HG03442 (cell line): ENCODE data around the gene SP2.

Experiments used
- ATAC-seq: cut with Tn5 transposase; IDR thresholded peaks from one replicate; pipeline ENCODE4 v1.9.1; 2021; ENCODE audit warnings: mild to moderate bottlenecking, moderate library complexity; ENCODE audit not compliant: unreplicated experiment

Gene SP2

GRCh38 chr17:47946929-47947397, 50.9 kb downstream of the SP2 start:
- ATAC-seq: peak; percentile 65

GRCh38 chr17:47948706-47949196, 52.7 kb downstream of the SP2 start:
- ATAC-seq: no peak

GRCh38 chr17:47949197-47949759, 53.2 kb downstream of the SP2 start:
- ATAC-seq: no peak

GRCh38 chr17:47949946-47950345, 53.9 kb downstream of the SP2 start:
- no peak for ATAC-seq

GRCh38 chr17:47950448-47950847, 54.4 kb downstream of the SP2 start:
- ATAC-seq: no peak

- no peak for ATAC-seq
These were observed 56.4 kb downstream of the SP2 start for GRCh38 chr17:47952171-47953021.

- ATAC-seq: no peak
These were observed 57.9 kb downstream of the SP2 start for GRCh38 chr17:47953909-47954308.

- no peak for ATAC-seq
These were observed 59.7 kb downstream of the SP2 start for GRCh38 chr17:47955497-47956461.

GRCh38 chr17:47956791-47957590, 61.0 kb downstream of the SP2 start:
- no peak for ATAC-seq

GRCh38 chr17:47957591-47958490, 61.8 kb downstream of the SP2 start, which contains the start of gene PRR15L:
PRR15L (minus strand) TSS chr17:47957883; CDS start chr17:47953234, 4,649 bp downstream.
- ATAC-seq: no peak

- ATAC-seq: no peak
These were observed 64.0 kb downstream of the SP2 start for GRCh38 chr17:47959825-47960655.

- no peak for ATAC-seq
These were observed 65.4 kb downstream of the SP2 start for GRCh38 chr17:47961406-47961805.

- ATAC-seq: no peak
These were observed 66.9 kb downstream of the SP2 start for GRCh38 chr17:47962901-47963300.

- no peak for ATAC-seq
These were observed 68.8 kb downstream of the SP2 start for GRCh38 chr17:47964856-47965255.

- no peak for ATAC-seq
These were observed 70.1 kb downstream of the SP2 start for GRCh38 chr17:47966079-47966519.

GRCh38 chr17:47967607-47968252, 71.7 kb downstream of the SP2 start:
- ATAC-seq: no peak

- no peak for ATAC-seq
These were observed 72.8 kb downstream of the SP2 start for GRCh38 chr17:47968836-47969235.
